Measurements from ENCODE around the gene TAPBP. TPM values are rescaled to one million over a fixed set of nuclear protein-coding genes. Genes with fewer than 3 reads are reported as not detected.

The TAPBP gene
- total and polyA plus RNA-seq, 9 of the 15 experiments (the other 6 are each of a cell fraction or from before 2014, with no cell fraction given), result 5.6 to 74.0 (median 22.3) TPM

GRCh38 chr6:33297956-33298772 lies 15.7 kb downstream of the TAPBP start (continued):
- TF ChIP-seq ATF7 (IDR thresholded peaks at IDR 0.05) (0 out of 2 replicates have a peak, but pooled peaks have one; percentile 17), CCAR2 (IDR thresholded peaks at IDR 0.05; ENCODE audit: low read depth, low read length) (no peak), SMARCA4 (IDR thresholded peaks at IDR 0.05) (peak; percentile 35; the same call in 1 of the 2 replicates), RB1 (IDR thresholded peaks at IDR 0.05; ENCODE audit: low read depth) (peak; percentile 62; the same call in 1 of the 2 replicates), BCOR (IDR thresholded peaks at IDR 0.05) (peak; percentile 52; the same call in 1 of the 2 replicates), RBM22 (IDR thresholded peaks at IDR 0.05; ENCODE audit: low read depth, low read length, poor library complexity, severe bottlenecking) (no peak), HMBOX1 (IDR thresholded peaks at IDR 0.05) (0 out of 2 replicates have a peak, but pooled peaks have one; percentile 7), TARDBP (IDR thresholded peaks at IDR 0.05) (no peak), ZBTB40 (IDR thresholded peaks at IDR 0.05) (no peak), ZBTB40 (CRISPR knock-in tag; IDR thresholded peaks at IDR 0.05) (no peak), NR0B1 (IDR thresholded peaks at IDR 0.05; ENCODE audit: partially characterized antibody) (no peak), FOXK1 (CRISPR knock-in tag; IDR thresholded peaks at IDR 0.05; ENCODE audit: borderline replicate concordance) (no peak), ZNF354B (CRISPR knock-in tag; IDR thresholded peaks at IDR 0.05) (no peak), ZKSCAN1 (IDR thresholded peaks at IDR 0.05; ENCODE audit: low read depth, low read length) (no peak), RAD21 (CRISPR knock-in tag; conservative IDR thresholded peaks at IDR 0.05 in 1 of 2, IDR thresholded peaks at IDR 0.05 in 1 of 2) (no peak), TEAD2 (tag; IDR thresholded peaks at IDR 0.05) (no peak), BRF1 (IDR thresholded peaks at IDR 0.05; ENCODE audit: borderline replicate concordance, extremely low read depth, insufficient read length) (no peak), SREBF1 (IDR thresholded peaks at IDR 0.05; ENCODE audit: borderline replicate concordance, low read depth, low read length) (no peak)

Data from K562 (cell line).